Measurements from ENCODE around the gene DSCAML1. TPM values are rescaled to one million over a fixed set of nuclear protein-coding genes. Genes with fewer than 3 reads are reported as not detected.

DSCAML1 gene
- polyA plus RNA-seq (2013), result 0.01 TPM in 1 of 2 replicates, not detected in the other

GRCh38 chr11:117796872-117797529, at the start of gene DSCAML1:
Gene DSCAML1, minus strand, starts transcription at chr11:117797216. Its CDS starts 137 bp downstream, at chr11:117797079.
- peaks cover 9 to 16% of the 10 kb centered on the region in 2 experiments for H3K4me1 ChIP-seq (ENCODE audit: control insufficient read depth in 1 of 2, insufficient read depth in 2 of 2, low read length in 2 of 2)
- H3K9me3 ChIP-seq (ENCODE audit: insufficient read depth, low read depth, low read length), result no peaks in the 10 kb centered on the region
- H3K14ac ChIP-seq (ENCODE audit: low read length), result no peak within 1 kb of the TSS
- no peak within 1 kb of the TSS for H2AK5ac ChIP-seq (ENCODE audit: low read length)
- no peak within 1 kb of the TSS for H3K9ac ChIP-seq (ENCODE audit: low read length)
- WGBS (ENCODE audit: extremely low coverage, insufficient coverage, insufficient read length), result no CpG with 5 or more reads among the region's 66 CpGs
- no peak within 1 kb of the TSS for H2BK12ac ChIP-seq (ENCODE audit: low read length)
- no peaks in the 10 kb centered on the region for H3K79me2 ChIP-seq (ENCODE audit: control insufficient read depth, insufficient read depth, low read length, poor library complexity)
- no peak within 1 kb of the TSS for H2AFZ ChIP-seq (ENCODE audit: insufficient read depth, low read length, poor library complexity)
- H2BK120ac ChIP-seq (ENCODE audit: insufficient read depth, low read length, poor library complexity), result no peak within 1 kb of the TSS
- no peak within 1 kb of the TSS for H2BK5ac ChIP-seq (ENCODE audit: low read depth, low read length, poor library complexity)
- DNase-seq, result no peak
- H4K8ac ChIP-seq (ENCODE audit: low read depth, low read length), result no peak within 1 kb of the TSS
- H3K4ac ChIP-seq (ENCODE audit: low read depth, low read length), result no peak within 1 kb of the TSS
- H4K12ac ChIP-seq (ENCODE audit: low read depth, low read length), result no peak within 1 kb of the TSS
- H3K36me3 ChIP-seq (ENCODE audit: control insufficient read depth in 1 of 2, insufficient read depth in 2 of 2, low read length in 2 of 2), result no peaks in the 10 kb centered on the region
- no peak within 1 kb of the TSS for H4K91ac ChIP-seq (ENCODE audit: low read depth, low read length)
- no peak within 1 kb of the TSS for H3K18ac ChIP-seq (ENCODE audit: low read length)
- H3K79me1 ChIP-seq (ENCODE audit: low read length), result no peaks in the 10 kb centered on the region
- peak within 1 kb of the TSS; percentile 4 for H3K4me3 ChIP-seq (ENCODE audit: low read depth, low read length)
- peaks cover 56% of the 10 kb centered on the region for H3K27me3 ChIP-seq (ENCODE audit: insufficient read depth, low read length)
- H3K27ac ChIP-seq (ENCODE audit: low read depth, low read length), result no peak within 1 kb of the TSS
- peak within 1 kb of the TSS; percentile 58 for H3K4me2 ChIP-seq (ENCODE audit: low read length)
- no peak within 1 kb of the TSS for H3K23ac ChIP-seq (ENCODE audit: low read length)

- H3K79me2 ChIP-seq (ENCODE audit: control insufficient read depth, insufficient read depth, low read length, poor library complexity), result no peaks in the 10 kb centered on the region
- H3K18ac ChIP-seq (ENCODE audit: low read length), result no peak overlapping the region
- H3K27ac ChIP-seq (ENCODE audit: low read depth, low read length), result no peak overlapping the region
- H4K12ac ChIP-seq (ENCODE audit: low read depth, low read length), result no peak overlapping the region
- H3K9me3 ChIP-seq (ENCODE audit: insufficient read depth, low read depth, low read length), result no peaks in the 10 kb centered on the region
- no peak overlapping the region for H3K4me3 ChIP-seq (ENCODE audit: low read depth, low read length)
- H2BK12ac ChIP-seq (ENCODE audit: low read length), result no peak overlapping the region
- no peak overlapping the region for H4K8ac ChIP-seq (ENCODE audit: low read depth, low read length)
- no peak overlapping the region for H4K91ac ChIP-seq (ENCODE audit: low read depth, low read length)
- peak; percentile 59 to 86 for DNase-seq
- H2AFZ ChIP-seq (ENCODE audit: insufficient read depth, low read length, poor library complexity), result no peak overlapping the region
- no peak overlapping the region for H2AK5ac ChIP-seq (ENCODE audit: low read length)
- no peak overlapping the region for H3K4ac ChIP-seq (ENCODE audit: low read depth, low read length)
- no peak overlapping the region for H2BK120ac ChIP-seq (ENCODE audit: insufficient read depth, low read length, poor library complexity)
- H3K36me3 ChIP-seq (ENCODE audit: control insufficient read depth in 1 of 2, insufficient read depth in 2 of 2, low read length in 2 of 2), result no peaks in the 10 kb centered on the region
- H3K79me1 ChIP-seq (ENCODE audit: low read length), result no peaks in the 10 kb centered on the region
- H3K14ac ChIP-seq (ENCODE audit: low read length), result no peak overlapping the region
- no peak overlapping the region for H3K9ac ChIP-seq (ENCODE audit: low read length)
- H3K23ac ChIP-seq (ENCODE audit: low read length), result no peak overlapping the region
- no peaks in the 10 kb centered on the region for H3K27me3 ChIP-seq (ENCODE audit: insufficient read depth, low read length)
- H3K4me1 ChIP-seq (ENCODE audit: control insufficient read depth in 1 of 2, insufficient read depth in 2 of 2, low read length in 2 of 2), result no peaks in the 10 kb centered on the region
- no CpG with 5 or more reads among the region's 9 CpGs for WGBS (ENCODE audit: extremely low coverage, insufficient coverage, insufficient read length)
- H2BK5ac ChIP-seq (ENCODE audit: low read depth, low read length, poor library complexity), result no peak overlapping the region
- no peak overlapping the region for H3K4me2 ChIP-seq (ENCODE audit: low read length)
Observed at GRCh38 chr11:117843666-117844484, 46.9 kb upstream of the DSCAML1 start.

GRCh38 chr11:117842131-117842941, 45.3 kb upstream of the DSCAML1 start:
- H4K91ac ChIP-seq (ENCODE audit: low read depth, low read length), result no peak overlapping the region
- no CpG with 5 or more reads among the region's 16 CpGs for WGBS (ENCODE audit: extremely low coverage, insufficient coverage, insufficient read length)
- H3K79me1 ChIP-seq (ENCODE audit: low read length), result no peaks in the 10 kb centered on the region
- H3K14ac ChIP-seq (ENCODE audit: low read length), result no peak overlapping the region
- H3K18ac ChIP-seq (ENCODE audit: low read length), result no peak overlapping the region
- DNase-seq, result peak; percentile 40 to 45
- no peak overlapping the region for H3K4me2 ChIP-seq (ENCODE audit: low read length)
- no peak overlapping the region for H3K4ac ChIP-seq (ENCODE audit: low read depth, low read length)
- no peaks in the 10 kb centered on the region for H3K36me3 ChIP-seq (ENCODE audit: control insufficient read depth in 1 of 2, insufficient read depth in 2 of 2, low read length in 2 of 2)
- no peaks in the 10 kb centered on the region for H3K4me1 ChIP-seq (ENCODE audit: control insufficient read depth in 1 of 2, insufficient read depth in 2 of 2, low read length in 2 of 2)
- H3K9me3 ChIP-seq (ENCODE audit: insufficient read depth, low read depth, low read length), result no peaks in the 10 kb centered on the region
- no peaks in the 10 kb centered on the region for H3K79me2 ChIP-seq (ENCODE audit: control insufficient read depth, insufficient read depth, low read length, poor library complexity)
- H3K27me3 ChIP-seq (ENCODE audit: insufficient read depth, low read length), result no peaks in the 10 kb centered on the region
- H3K27ac ChIP-seq (ENCODE audit: low read depth, low read length), result no peak overlapping the region
- no peak overlapping the region for H2BK12ac ChIP-seq (ENCODE audit: low read length)
- no peak overlapping the region for H2BK5ac ChIP-seq (ENCODE audit: low read depth, low read length, poor library complexity)
- no peak overlapping the region for H2AFZ ChIP-seq (ENCODE audit: insufficient read depth, low read length, poor library complexity)
- H2AK5ac ChIP-seq (ENCODE audit: low read length), result no peak overlapping the region
- no peak overlapping the region for H4K12ac ChIP-seq (ENCODE audit: low read depth, low read length)
- H4K8ac ChIP-seq (ENCODE audit: low read depth, low read length), result no peak overlapping the region
- H3K23ac ChIP-seq (ENCODE audit: low read length), result no peak overlapping the region
- no peak overlapping the region for H3K9ac ChIP-seq (ENCODE audit: low read length)
- H2BK120ac ChIP-seq (ENCODE audit: insufficient read depth, low read length, poor library complexity), result no peak overlapping the region
- no peak overlapping the region for H3K4me3 ChIP-seq (ENCODE audit: low read depth, low read length)

GRCh38 chr11:117841551-117842031, 44.6 kb upstream of the DSCAML1 start:
- H3K27me3 ChIP-seq (ENCODE audit: insufficient read depth, low read length), result no peaks in the 10 kb centered on the region
- no peaks in the 10 kb centered on the region for H3K36me3 ChIP-seq (ENCODE audit: control insufficient read depth in 1 of 2, insufficient read depth in 2 of 2, low read length in 2 of 2)
- H3K27ac ChIP-seq (ENCODE audit: low read depth, low read length), result no peak overlapping the region
- H3K4ac ChIP-seq (ENCODE audit: low read depth, low read length), result no peak overlapping the region
- no peak overlapping the region for H2AFZ ChIP-seq (ENCODE audit: insufficient read depth, low read length, poor library complexity)
- no peaks in the 10 kb centered on the region for H3K9me3 ChIP-seq (ENCODE audit: insufficient read depth, low read depth, low read length)
- H3K79me1 ChIP-seq (ENCODE audit: low read length), result no peaks in the 10 kb centered on the region
- no peak overlapping the region for H2BK120ac ChIP-seq (ENCODE audit: insufficient read depth, low read length, poor library complexity)
- no peak overlapping the region for H2AK5ac ChIP-seq (ENCODE audit: low read length)
- no peak overlapping the region for H2BK12ac ChIP-seq (ENCODE audit: low read length)
- no peak overlapping the region for H3K4me3 ChIP-seq (ENCODE audit: low read depth, low read length)
- no peak overlapping the region for H3K18ac ChIP-seq (ENCODE audit: low read length)
- no peak for DNase-seq
- H3K9ac ChIP-seq (ENCODE audit: low read length), result no peak overlapping the region
- no CpG with 5 or more reads among the region's 7 CpGs for WGBS (ENCODE audit: extremely low coverage, insufficient coverage, insufficient read length)
- no peaks in the 10 kb centered on the region for H3K79me2 ChIP-seq (ENCODE audit: control insufficient read depth, insufficient read depth, low read length, poor library complexity)
- H4K8ac ChIP-seq (ENCODE audit: low read depth, low read length), result no peak overlapping the region
- H4K91ac ChIP-seq (ENCODE audit: low read depth, low read length), result no peak overlapping the region
- no peaks in the 10 kb centered on the region for H3K4me1 ChIP-seq (ENCODE audit: control insufficient read depth in 1 of 2, insufficient read depth in 2 of 2, low read length in 2 of 2)
- no peak overlapping the region for H3K23ac ChIP-seq (ENCODE audit: low read length)
- no peak overlapping the region for H3K14ac ChIP-seq (ENCODE audit: low read length)
- H2BK5ac ChIP-seq (ENCODE audit: low read depth, low read length, poor library complexity), result no peak overlapping the region
- no peak overlapping the region for H4K12ac ChIP-seq (ENCODE audit: low read depth, low read length)
- no peak overlapping the region for H3K4me2 ChIP-seq (ENCODE audit: low read length)
